K562 (cell line): Measurements from ENCODE around the gene IP6K3. TPM values are rescaled to one million over a fixed set of nuclear protein-coding genes. Genes with fewer than 3 reads are reported as not detected.

Experiments used
- ATAC-seq: fragments of 200-7000 bp; cut with Tn5 transposase; 3 replicates; pipeline ENCODE4 v1.9.1; 2020; ENCODE audit warnings: moderate library complexity
- BruUV-seq: library from RNA; stranded (reverse); fragments of 400-500 nt; replicated peaks from 2 replicates; lab custom pipeline; 2021; lab: Mats Ljungman, UMichigan
- CTCF ChIA-PET: fragments of 300-600 bp; formaldehyde crosslinking; extraction: SDS; loops from one replicate; lab custom pipeline; 2021; ENCODE audit warnings: low intra/inter-chr PET ratio; lab: Yijun Ruan, JAX
- POLR2A ChIA-PET: fragments of 300-600, 350-650 bp; sonication (Branson Sonifier 250); formaldehyde crosslinking; extraction: SDS; loops from one replicate; lab custom pipeline; 2021; ENCODE audit warnings: antibody characterized with exemption, inconsistent platforms; lab: Yijun Ruan, JAX
- DNase-seq, 4 experiments: peaks; one replicate each; pipeline versions ENCODE4 v3.0.0 to v3.0.0-alpha.2; 2011 to 2018; ENCODE audit warnings: low spot score in 3 of 4, mixed read lengths in 3 of 4; ENCODE audit errors: extremely low read depth in 1 of 4
- FAIRE-seq: peaks from 2 replicates; lab custom pipeline; 2011; peaks lifted over from hg19 to GRCh38; lab: Jason Lieb, UNC
- H2AFZ ChIP-seq: 2 replicates; pipeline ENCODE4 v1.6.0; 2011; ENCODE audit warnings: low read depth, low read length, control low read depth, inconsistent platforms
- H3K27ac ChIP-seq: fragments of 200-600 bp; 3 replicates; pipeline ENCODE4 v1.8.0; 2011; ENCODE audit warnings: low read depth, mild to moderate bottlenecking, control low read depth, inconsistent platforms, low read length, moderate library complexity, mixed read lengths; ENCODE audit errors: extremely low read depth
- H3K27me3 ChIP-seq, 2 experiments: fragments of 300-600 bp in 1 of 2; 2 replicates in 1 of 2; 3 replicates in 1 of 2; pipeline versions ENCODE4 v1.6.0 to v1.8.0; 2011; ENCODE audit warnings: inconsistent platforms in 2 of 2, low read length in 2 of 2, mild to moderate bottlenecking in 1 of 2, mixed read lengths in 1 of 2, moderate library complexity in 1 of 2; ENCODE audit not compliant: control insufficient read depth in 2 of 2, insufficient read depth in 2 of 2
- H3K36me3 ChIP-seq: fragments of 300-600 bp; 3 replicates; pipeline ENCODE4 v1.8.0; 2011; ENCODE audit warnings: mild to moderate bottlenecking, low read length, inconsistent platforms; ENCODE audit not compliant: control insufficient read depth, insufficient read depth
- H3K4me1 ChIP-seq, 2 experiments: fragments of 200-600 bp in 1 of 2; replicated peaks in 1 of 2; 2 replicates in 1 of 2; 3 replicates in 1 of 2; pipeline versions ENCODE4 v1.5.1 to v1.8.0; 2011; ENCODE audit warnings: inconsistent platforms in 2 of 2, low read length in 2 of 2, mild to moderate bottlenecking in 1 of 2, mixed read lengths in 1 of 2, moderate library complexity in 1 of 2; ENCODE audit not compliant: control insufficient read depth in 2 of 2, insufficient read depth in 2 of 2
- H3K4me2 ChIP-seq: 2 replicates; pipeline ENCODE4 v1.6.1; 2011; ENCODE audit warnings: low read length, control low read depth, inconsistent platforms, mixed read lengths; ENCODE audit not compliant: insufficient read depth
- H3K4me3 ChIP-seq: fragments of 200-600 bp; sonication (generic), shearing (Covaris generic); 2 replicates; pipeline ENCODE4 v1.5.1; 2016; ENCODE audit warnings: control low read depth, inconsistent platforms
- H3K79me2 ChIP-seq: fragments of 200-600 bp; 3 replicates; pipeline ENCODE4 v1.8.0; 2011; ENCODE audit warnings: low read length, inconsistent platforms; ENCODE audit not compliant: control insufficient read depth, insufficient read depth
- H3K9ac ChIP-seq, 2 experiments: 2 replicates each; pipeline versions ENCODE4 v1.6.0 to v1.6.1; 2011; ENCODE audit warnings: low read depth in 2 of 2, low read length in 2 of 2, control low read depth in 1 of 2, inconsistent platforms in 1 of 2, mild to moderate bottlenecking in 1 of 2, mixed read lengths in 1 of 2; ENCODE audit not compliant: insufficient read depth in 1 of 2
- H3K9me1 ChIP-seq: one replicate; pipeline ENCODE4 v1.6.0; 2011; ENCODE audit warnings: inconsistent platforms, mild to moderate bottlenecking, low read length, moderate library complexity; ENCODE audit not compliant: control insufficient read depth, insufficient read depth
- H3K9me3 ChIP-seq: replicated peaks from 2 replicates; pipeline ENCODE4 v1.5.1; 2011; ENCODE audit warnings: low read depth, low read length, inconsistent platforms; ENCODE audit not compliant: control insufficient read depth, insufficient read depth
- H4K20me1 ChIP-seq: replicated peaks from 2 replicates; pipeline ENCODE4 v1.6.1; 2011; ENCODE audit warnings: low read length, inconsistent platforms, mixed read lengths; ENCODE audit not compliant: control insufficient read depth, insufficient read depth
- BRD9 ChIP-seq: fragments of 450-650 bp; IDR thresholded peaks from 2 replicates; pipeline ENCODE4 v1.6.1; 2018; ENCODE audit warnings: low read depth; ENCODE audit not compliant: partially characterized antibody
- ETS1 ChIP-seq: conservative IDR thresholded peaks from 2 replicates; pipeline ENCODE4 v1.6.1; 2011; ENCODE audit warnings: low read depth, mild to moderate bottlenecking, low read length; ENCODE audit not compliant: control insufficient read depth
- GTF3C2 ChIP-seq: IDR thresholded peaks from 3 replicates; pipeline ENCODE4 v1.6.1; 2011; ENCODE audit warnings: borderline replicate concordance, mild to moderate bottlenecking, moderate library complexity; ENCODE audit not compliant: insufficient read length; ENCODE audit errors: extremely low read depth
- HBP1 ChIP-seq: fragments of 450-650 bp; formaldehyde crosslinking; IDR thresholded peaks from 2 replicates; pipeline ENCODE4 v1.4.0; 2022; ENCODE audit warnings: missing genetic modification characterization
- SMAD3 ChIP-seq: fragments of 450-650 bp; formaldehyde crosslinking; conservative IDR thresholded peaks from 2 replicates; pipeline ENCODE4 v1.4.0; 2020; ENCODE audit warnings: mild to moderate bottlenecking
- STAT5A ChIP-seq: IDR thresholded peaks from 2 replicates; pipeline ENCODE4 v1.6.1; 2012; ENCODE audit warnings: low read length, inconsistent platforms, borderline replicate concordance
- THAP7 ChIP-seq: fragments of 250-450 bp; sonication (Bioruptor Pico); IDR thresholded peaks from 2 replicates; pipeline ENCODE4 v1.5.0; 2021
- ZNF354B ChIP-seq: fragments of 250-450 bp; sonication (Bioruptor Pico); IDR thresholded peaks from 2 replicates; pipeline ENCODE4 v1.4.0; 2020
- WGBS: fragments of 100-300 bp; shearing (Covaris generic); methylation state at CpG from one replicate; pipeline ENCODE4 v1.1.6; 2016; ENCODE audit warnings: low coverage, mixed read lengths; ENCODE audit not compliant: insufficient coverage; ENCODE audit errors: missing lambda C conversion rate; 5-methylcytosine and 5-hydroxymethylcytosine counted together
- in situ Hi-C: fragments of 300-500 bp; cut with MboI; formaldehyde crosslinking; loops from 4 replicates; pipeline ENCODE4 v1.15.0; 2018; ENCODE audit warnings: inconsistent platforms, mixed read lengths
- intact Hi-C: fragments of 100-400 bp; cut with micrococcal nuclease; formaldehyde crosslinking; loops from 2 replicates; pipeline ENCODE4 v1.14.2; 2022
- polyA plus RNA-seq, 8 experiments: library from polyadenylated mRNA; depleted of rRNA in 4 of 8; stranded (reverse) in 5 of 8; unstranded in 3 of 8; fragments of >200 nt; fragmentation: Nextera tagmentation in 2 of 8; fragmentation: Illumina TruSeq in 1 of 8; extraction: Ambion mirVana in 2 of 8; extraction: Trizol in 1 of 8; gene quantifications; 2 replicates each; pipeline versions ENCODE4 v1.2.1 to v1.2.3, GENCODE V29; 2011 to 2014; ENCODE audit warnings: inconsistent platforms in 1 of 8, missing spikeins in 1 of 8
- total RNA-seq, 7 experiments: library from RNA; depleted of rRNA in 6 of 7; stranded (reverse); fragments of >200 nt in 6 of 7; fragmentation: Illumina TruSeq in 2 of 7; extraction: Trizol in 2 of 7; gene quantifications; 2 replicates each; pipeline versions ENCODE4 v1.2.1 to v1.2.3, GENCODE V29; 2011 to 2021; ENCODE audit warnings: low replicate concordance in 1 of 7
- TF ChIP-seq, protein P1 (sequence below): sonication (generic); IDR thresholded peaks from 2 replicates; pipeline ENCODE4 v1.6.1; 2016

IP6K3 gene
- total and polyA plus RNA-seq, 9 of the 15 experiments (the other 6 are each of a cell fraction or from before 2014, with no cell fraction given), result not detected

DNA sequence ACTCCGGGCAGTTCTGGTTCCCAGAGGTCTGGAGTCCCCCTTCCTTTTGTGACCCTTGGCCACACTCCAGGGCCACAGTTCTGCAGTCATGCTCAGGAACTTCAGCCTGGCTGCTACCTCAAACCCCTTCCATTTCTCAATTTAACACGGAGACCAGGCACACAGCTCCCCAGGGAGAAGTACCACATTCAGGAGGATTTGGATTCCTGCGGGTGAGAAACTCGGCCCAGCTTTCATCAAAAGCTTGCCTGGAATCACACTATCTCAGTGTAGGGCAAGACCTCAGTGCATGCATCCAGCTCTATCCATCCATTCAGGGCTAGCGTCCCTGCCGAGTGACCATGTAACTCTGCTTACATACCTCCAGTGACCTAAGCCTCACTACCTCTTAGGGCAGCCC, 16.8 kb upstream of the IP6K3 start:
- no peak for TF ChIP-seq HBP1
- TF ChIP-seq SMAD3 (CRISPR knock-in tag), result no peak
- no peak for TF ChIP-seq BRD9
- no peak for TF ChIP-seq STAT5A
- TF ChIP-seq THAP7, result no peak
- no peak for TF ChIP-seq ZNF354B (CRISPR knock-in tag)
- no peak for TF ChIP-seq GTF3C2
- no peak for TF ChIP-seq ETS1
- TF ChIP-seq, protein P1, sequence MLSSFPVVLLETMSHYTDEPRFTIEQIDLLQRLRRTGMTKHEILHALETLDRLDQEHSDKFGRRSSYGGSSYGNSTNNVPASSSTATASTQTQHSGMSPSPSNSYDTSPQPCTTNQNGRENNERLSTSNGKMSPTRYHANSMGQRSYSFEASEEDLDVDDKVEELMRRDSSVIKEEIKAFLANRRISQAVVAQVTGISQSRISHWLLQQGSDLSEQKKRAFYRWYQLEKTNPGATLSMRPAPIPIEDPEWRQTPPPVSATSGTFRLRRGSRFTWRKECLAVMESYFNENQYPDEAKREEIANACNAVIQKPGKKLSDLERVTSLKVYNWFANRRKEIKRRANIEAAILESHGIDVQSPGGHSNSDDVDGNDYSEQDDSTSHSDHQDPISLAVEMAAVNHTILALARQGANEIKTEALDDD, result no peak
- POLR2A ChIA-PET, result interaction anchor here (0.7 to 2.8 kb wide), 3 partner anchors 9 to 485 kb away, joined by 3 to 12 read pairs (median 7); partner anchors contain the start of gene UQCC2
- Histone ChIP-seq H3K9me3 (no peaks in the 10 kb centered on the region), H3K9me1 (no peaks in the 10 kb centered on the region), H3K4me3 (no peak overlapping the region), H3K27me3 (peaks cover 29 to 65% of the 10 kb centered on the region in 2 experiments), H3K36me3 (no peaks in the 10 kb centered on the region), H3K27ac (no peak overlapping the region), H4K20me1 (0 out of 2 replicates have a peak, but pooled peaks cover 12% of the 10 kb centered on the region), H3K9ac (no peak overlapping the region; a peak in 1 of 4 replicates), H3K4me1 (peaks cover 0 to 16% of the 10 kb centered on the region in 2 experiments; a peak in 2 of 5 replicates), H3K79me2 (no peaks in the 10 kb centered on the region), H3K4me2 (no peak overlapping the region), H2AFZ (no peak overlapping the region)
- intact Hi-C loops (no loop called here), in situ Hi-C loops (loop anchor here (5.0 kb wide), 2 partner anchors 176 to 389 kb away; no protein-coding TSS in a partner anchor)
- no TSS peak for BruUV-seq
- DNase-seq (no peak), ATAC-seq (no peak), FAIRE-seq (no peak)
- 2% methylated on average over 6 of the region's 6 CpGs for WGBS
- CTCF ChIA-PET, result interaction anchor here (2.1 to 2.6 kb wide), 3 partner anchors 19 to 178 kb away, joined by 12 to 14 read pairs (median 12); partner anchors contain the start of gene UQCC2
